ENCODE results near the gene PRSS8.

GRCh38 chr16:31107465-31107867, 28.1 kb downstream of the PRSS8 start:
- TF ChIP-seq CTCF (IDR thresholded peaks at IDR 0.05) (no peak), POLR2A (IDR thresholded peaks at IDR 0.05) (no peak)
